IMR-90 (cell line): Measurements from ENCODE around the gene COL23A1. TPM values are rescaled to one million over a fixed set of nuclear protein-coding genes. Genes with fewer than 3 reads are reported as not detected.

Experiments
- CEBPB ChIP-seq: IDR thresholded peaks from 2 replicates; pipeline ENCODE4 v1.6.1; 2012; ENCODE audit warnings: low read depth, low read length, improper control_type of control experiment
- MXI1 ChIP-seq: IDR thresholded peaks from 2 replicates; pipeline ENCODE4 v1.6.1; 2012; ENCODE audit warnings: low read depth, mild to moderate bottlenecking, low read length, moderate library complexity, borderline replicate concordance
- SMC3 ChIP-seq: fragments of 150-350 bp; IDR thresholded peaks from 2 replicates; pipeline ENCODE4 v1.6.1; 2016; ENCODE audit warnings: low read depth, mild to moderate bottlenecking, antibody characterized with exemption, low read length, moderate library complexity
- polyA plus RNA-seq, 3 experiments: library from polyadenylated mRNA; depleted of rRNA; stranded (reverse); fragments of >200 nt; gene quantifications; 2 replicates each; pipeline ENCODE4 v1.2.3, GENCODE V29; 2012; ENCODE audit warnings: low replicate concordance in 1 of 3
- total RNA-seq: library from RNA; depleted of rRNA; stranded (reverse); fragments of >200 nt; gene quantifications from 2 replicates; pipeline ENCODE4 v1.2.3, GENCODE V29; 2012

COL23A1 gene
- total and polyA plus RNA-seq, 2 of the 4 experiments (the other 2 are of a cell fraction): not detected

DNA sequence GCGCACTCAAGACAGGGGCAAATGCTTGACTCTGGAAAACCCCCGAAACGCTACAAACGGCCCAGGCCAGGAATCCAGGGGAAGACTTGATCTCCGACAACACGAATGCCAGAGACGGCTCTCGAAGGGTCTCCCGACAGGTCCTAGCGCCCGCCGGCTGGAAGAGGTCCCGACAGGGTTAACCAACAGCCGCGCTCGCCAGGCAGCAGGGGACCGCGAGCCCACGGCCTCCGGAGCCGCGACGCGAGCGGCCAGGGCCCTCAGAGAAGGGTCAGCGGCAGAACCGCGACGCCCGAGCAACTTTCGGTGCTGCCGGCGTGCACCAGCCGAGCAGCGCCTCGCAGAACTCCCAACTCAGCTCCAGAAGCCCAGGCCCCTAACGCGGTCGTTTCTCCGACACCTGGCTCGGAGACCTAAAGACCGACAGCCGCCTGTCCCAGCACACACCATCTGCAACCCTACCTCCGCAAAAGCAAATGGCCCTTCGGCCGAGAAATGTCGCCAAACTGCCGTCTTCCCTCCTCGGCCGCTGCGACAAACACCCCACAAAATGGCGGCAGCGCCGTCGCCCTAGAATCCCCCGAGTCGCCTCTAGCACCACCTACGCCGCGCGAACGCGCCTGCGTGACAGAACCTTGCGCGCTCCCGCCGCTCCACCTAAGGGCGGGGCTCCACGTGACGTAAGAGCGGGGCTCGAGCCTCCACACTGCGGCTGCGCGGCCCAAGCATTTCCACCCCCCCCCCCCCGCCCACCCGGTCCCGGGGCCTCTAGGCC is 36.5 kb upstream of the COL23A1 start, which contains the start of gene CLK4 (continued):
- peak; percentile 48; the same call in 1 of the 2 replicates for TF ChIP-seq CEBPB
- no peak for TF ChIP-seq SMC3
- 0 out of 2 replicates have a peak, but pooled peaks have one; percentile 7 for TF ChIP-seq MXI1
